Measurements from ENCODE around the gene GSKIP.

Gene GSKIP

DNA sequence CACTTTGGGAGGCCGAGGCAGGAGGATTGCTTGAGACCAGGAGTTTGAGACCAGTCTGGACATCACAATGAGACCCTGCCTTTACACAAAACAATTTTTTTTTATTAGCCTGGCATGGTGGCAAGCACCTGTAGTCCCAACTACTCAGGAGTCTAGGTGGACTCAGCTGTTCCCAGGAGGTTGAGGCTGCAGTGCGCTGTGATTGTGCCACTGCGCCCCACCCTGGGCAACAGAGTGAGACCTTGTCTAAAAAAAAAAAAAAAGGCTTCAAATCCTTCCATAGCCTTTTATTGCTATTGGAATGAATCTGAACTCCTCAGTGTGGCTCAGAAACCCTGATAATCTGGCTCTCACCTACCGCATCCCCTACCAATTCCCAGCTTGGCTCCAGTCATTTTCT is 54.7 kb downstream of the GSKIP start:
- no peak for DNase-seq (ENCODE audit: low read depth)

DNA sequence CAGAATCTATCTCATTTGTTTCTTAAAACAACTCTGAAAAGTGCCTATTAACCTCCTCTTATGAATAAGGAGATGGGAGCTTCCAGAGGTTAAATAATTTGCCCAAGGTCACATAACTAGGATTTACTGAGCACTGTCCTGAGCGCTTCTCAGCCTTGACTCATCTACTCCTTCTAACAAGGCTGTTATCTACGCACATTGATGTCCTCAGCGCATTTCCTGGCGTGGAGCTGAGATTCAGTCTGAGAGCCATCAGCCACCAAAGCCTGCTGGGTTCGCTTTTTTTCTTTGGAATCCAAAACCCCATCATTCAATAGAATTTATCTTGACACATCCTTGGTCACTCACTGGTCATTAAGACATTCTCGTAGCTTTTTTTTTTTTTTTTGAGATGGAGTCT is 57.9 kb downstream of the GSKIP start:
- peak; percentile 44 for DNase-seq (ENCODE audit: low read depth)

DNA sequence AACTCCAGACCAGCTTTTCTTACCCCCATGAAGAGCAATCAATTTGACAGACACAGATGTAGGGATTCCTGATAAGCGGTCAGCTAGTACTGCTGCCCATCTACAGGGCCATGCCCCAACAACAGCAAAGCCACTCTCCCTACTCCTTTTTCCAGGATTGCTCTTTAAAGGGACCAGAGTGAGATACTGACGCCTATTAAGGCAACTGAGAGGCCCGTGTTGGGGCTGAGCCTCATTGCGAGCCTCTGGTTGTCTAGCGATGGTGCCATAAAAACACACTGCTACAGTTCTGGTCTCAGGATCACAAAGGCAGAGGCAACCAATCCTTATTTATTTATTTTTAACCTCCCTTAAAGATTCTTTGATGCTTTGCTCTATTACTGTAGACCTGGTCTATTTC is 59.7 kb downstream of the GSKIP start:
- no peak for DNase-seq (ENCODE audit: low read depth)

DNA sequence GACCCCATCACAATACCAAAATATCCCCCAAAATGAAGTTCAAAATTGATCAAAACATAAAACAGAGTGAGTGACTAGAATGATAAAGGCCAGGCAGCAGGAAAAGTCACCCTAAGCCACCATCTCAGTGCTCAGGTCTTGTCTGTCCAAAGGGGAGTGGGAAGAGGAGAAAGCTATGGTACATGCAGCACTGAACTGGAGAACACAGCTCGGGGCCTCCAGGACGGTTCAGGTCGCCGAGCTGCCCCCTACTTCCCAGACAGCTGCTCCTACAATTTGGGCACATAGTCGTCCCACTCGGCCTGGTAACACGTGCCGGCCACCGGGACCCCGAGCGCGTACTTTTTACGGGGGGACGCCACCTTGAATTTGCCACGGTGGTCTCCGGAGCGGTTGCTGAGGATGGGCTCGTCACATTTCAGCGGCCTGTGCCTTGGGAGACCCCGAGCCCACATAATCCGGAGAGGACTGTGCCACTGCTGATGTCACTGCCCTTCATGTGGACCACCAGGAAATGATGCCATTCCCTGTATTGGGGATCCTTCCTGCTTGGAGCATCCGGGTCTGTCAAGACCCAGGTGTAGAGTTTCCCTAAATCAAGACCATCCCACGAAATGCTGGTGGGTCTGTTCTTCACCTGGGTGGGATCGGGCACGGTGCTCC is 60.3 kb downstream of the GSKIP start:
- DNase-seq (ENCODE audit: low read depth) = no peak

DNA sequence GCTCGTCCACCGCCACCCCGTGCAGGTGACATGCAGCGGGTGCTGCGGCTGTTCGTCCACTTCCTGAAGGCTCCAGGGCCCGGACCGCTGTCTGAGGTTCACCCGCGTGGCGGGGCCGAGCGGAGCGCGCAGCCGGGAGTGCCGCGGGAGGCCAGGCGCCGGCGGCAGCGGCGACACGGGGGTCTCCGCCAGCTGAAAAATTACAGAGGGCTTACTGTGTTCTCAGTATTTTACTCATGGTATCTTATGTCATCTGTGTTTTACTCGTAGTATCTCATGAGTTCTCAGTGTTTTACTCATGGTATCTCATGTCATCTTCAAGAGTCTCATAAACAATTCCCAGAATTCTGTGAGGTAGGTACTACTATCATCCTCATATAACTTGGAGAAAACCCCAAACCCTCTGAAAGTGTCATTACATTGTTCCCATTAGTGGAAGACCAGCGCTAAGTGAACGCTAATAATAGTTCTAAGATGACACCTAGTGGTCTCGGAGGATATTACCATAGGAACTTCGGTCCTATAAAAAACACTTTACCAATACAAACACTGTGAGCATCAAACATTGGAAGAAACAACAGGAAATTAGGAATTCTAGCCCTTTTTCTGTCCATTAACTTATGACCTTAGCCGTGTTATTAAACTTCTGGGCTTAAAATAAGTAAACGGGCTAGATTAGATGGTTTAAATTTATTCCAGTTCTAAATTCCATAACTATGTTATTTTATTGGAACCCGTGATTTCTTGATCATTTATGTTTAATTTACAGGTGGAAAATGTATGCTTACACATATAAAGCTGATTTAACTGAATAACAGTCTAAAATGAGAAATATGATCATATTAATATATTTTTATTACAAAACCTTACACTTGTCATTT is 61.0 kb downstream of the GSKIP start:
- peak; percentile 66 for DNase-seq (ENCODE audit: low read depth)

DNA sequence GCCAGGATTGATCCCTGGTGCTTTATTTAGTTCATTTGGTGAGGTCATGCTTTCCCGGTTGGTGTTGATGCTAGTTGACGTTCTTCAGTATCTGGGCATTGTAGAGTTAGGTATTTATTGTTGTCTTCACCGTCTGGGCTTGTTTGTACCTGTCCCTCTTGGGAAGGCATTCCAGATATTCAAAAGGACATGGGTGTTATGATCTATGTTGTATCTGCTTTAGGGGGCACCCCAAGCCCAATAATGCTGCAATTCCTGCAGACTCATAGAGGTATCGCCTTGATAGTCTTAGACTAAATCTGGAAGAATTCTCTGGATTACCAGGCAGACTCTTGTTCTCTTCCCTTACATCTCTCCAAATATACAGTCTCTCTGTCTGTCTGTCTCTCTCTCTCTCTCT is 70.7 kb downstream of the GSKIP start:
- DNase-seq (ENCODE audit: low read depth) = no peak
